ENCODE results near the gene TNPO2. TPM values are rescaled to one million over a fixed set of nuclear protein-coding genes. Genes with fewer than 3 reads are reported as not detected.
"Not testable (repeated sequence)": the region's sequence is repeated elsewhere in the genome, so short reads cannot be mapped to it uniquely, and the experiment has no call there.

TNPO2 gene
- total RNA-seq, 1 donor from 2014 or later: 20.4 TPM

DNA sequence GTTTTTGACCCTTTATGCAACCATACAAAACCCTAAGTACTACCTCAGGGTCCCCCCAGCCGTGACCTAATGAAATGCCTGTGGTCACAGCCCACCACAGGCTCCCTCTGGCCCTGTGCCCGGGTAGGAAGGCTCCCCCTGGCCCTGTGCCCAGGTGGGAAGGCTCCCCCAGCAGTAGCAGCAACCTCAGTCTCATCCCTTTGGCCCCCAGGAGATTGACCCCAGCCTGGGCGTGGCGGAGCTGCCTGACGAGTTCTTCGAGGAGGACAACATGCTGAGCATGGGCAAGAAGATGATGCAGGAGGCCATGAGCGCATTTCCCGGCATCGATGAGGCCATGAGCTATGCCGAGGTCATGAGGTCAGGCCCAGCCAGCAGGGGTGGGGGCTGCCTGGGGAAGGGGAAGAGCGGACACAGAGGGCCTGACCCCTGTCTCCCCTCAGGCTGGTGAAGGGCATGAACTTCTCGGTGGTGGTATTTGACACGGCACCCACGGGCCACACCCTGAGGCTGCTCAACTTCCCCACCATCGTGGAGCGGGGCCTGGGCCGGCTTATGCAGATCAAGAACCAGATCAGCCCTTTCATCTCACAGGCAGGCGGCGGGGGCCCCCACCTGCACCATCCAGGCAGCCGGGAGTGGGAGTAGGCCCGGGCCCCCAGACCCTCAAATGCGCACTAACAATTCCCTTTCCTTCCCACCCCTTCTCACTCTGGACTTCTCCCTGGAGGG lies 21.6 kb upstream of the TNPO2 start:
- Histone ChIP-seq H3K36me3 (ENCODE audit: control insufficient read depth in 3 of 3, insufficient read depth in 3 of 3, low read length in 3 of 3) (peaks cover 29 to 40% (median 39%) of the 10 kb centered on the region in 3 donors), H3K9me3 (ENCODE audit: control insufficient read depth in 3 of 3, low read length in 3 of 3) (peaks cover 2 to 5% (median 4%) of the 10 kb centered on the region in 3 donors), H3K27ac (ENCODE audit: low read depth, low read length) (no peak overlapping the region), H3K4me1 (ENCODE audit: control insufficient read depth in 3 of 3, insufficient read depth in 3 of 3, low read length in 3 of 3) (peaks cover 0 to 7% (median 7%) of the 10 kb centered on the region in 3 donors), H3K27me3 (ENCODE audit: control insufficient read depth in 3 of 3, insufficient read depth in 3 of 3, low read length in 3 of 3) (peaks cover 3 to 27% (median 13%) of the 10 kb centered on the region in 3 donors), H3K9ac (ENCODE audit: low read depth in 1 of 3, low read length in 3 of 3) (no peak overlapping the region), H3K4me3 (ENCODE audit: low read length in 3 of 3) (no peak overlapping the region)

DNA sequence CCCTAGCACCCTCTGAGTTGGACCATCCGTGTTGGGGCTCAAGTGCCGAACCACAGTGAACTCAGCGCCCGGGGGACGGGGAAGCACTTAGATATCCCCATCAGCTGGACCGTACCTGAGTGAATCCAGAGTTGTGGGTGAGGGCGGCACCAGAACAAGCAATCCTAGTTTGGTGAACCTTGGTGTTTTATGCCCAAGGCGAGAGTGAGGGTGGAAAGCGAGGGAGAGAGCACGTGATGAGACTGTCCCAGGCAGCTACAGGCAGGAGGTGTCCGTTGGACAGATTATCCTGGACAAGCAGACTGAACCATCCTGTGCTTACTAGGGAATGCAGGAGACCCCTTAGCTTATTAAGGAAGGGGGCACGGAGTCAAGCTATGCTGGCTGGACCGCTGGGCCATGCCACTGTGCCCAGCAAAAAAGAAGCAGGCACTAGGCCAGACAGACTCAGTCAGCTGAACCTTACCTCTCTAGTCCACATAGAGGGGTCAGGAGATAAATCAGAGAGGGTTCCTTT lies 14.2 kb upstream of the TNPO2 start:
- Histone ChIP-seq H3K9ac (ENCODE audit: low read depth in 1 of 3, low read length in 3 of 3) (peak overlapping the region; percentile 79 to 86 (median 82)), H3K9me3 (ENCODE audit: control insufficient read depth in 3 of 3, low read length in 3 of 3) (no peaks in the 10 kb centered on the region), H3K36me3 (ENCODE audit: control insufficient read depth in 3 of 3, insufficient read depth in 3 of 3, low read length in 3 of 3) (peaks cover 7 to 19% (median 10%) of the 10 kb centered on the region in 3 donors), H3K27ac (ENCODE audit: low read depth, low read length) (peak overlapping the region; percentile 90), H3K4me1 (ENCODE audit: control insufficient read depth in 3 of 3, insufficient read depth in 3 of 3, low read length in 3 of 3) (peaks cover 29 to 31% (median 30%) of the 10 kb centered on the region in 3 donors), H3K27me3 (ENCODE audit: control insufficient read depth in 3 of 3, insufficient read depth in 3 of 3, low read length in 3 of 3) (no peaks in the 10 kb centered on the region), H3K4me3 (ENCODE audit: low read length in 3 of 3) (peak overlapping the region; percentile 86 to 99 (median 98))

DNA sequence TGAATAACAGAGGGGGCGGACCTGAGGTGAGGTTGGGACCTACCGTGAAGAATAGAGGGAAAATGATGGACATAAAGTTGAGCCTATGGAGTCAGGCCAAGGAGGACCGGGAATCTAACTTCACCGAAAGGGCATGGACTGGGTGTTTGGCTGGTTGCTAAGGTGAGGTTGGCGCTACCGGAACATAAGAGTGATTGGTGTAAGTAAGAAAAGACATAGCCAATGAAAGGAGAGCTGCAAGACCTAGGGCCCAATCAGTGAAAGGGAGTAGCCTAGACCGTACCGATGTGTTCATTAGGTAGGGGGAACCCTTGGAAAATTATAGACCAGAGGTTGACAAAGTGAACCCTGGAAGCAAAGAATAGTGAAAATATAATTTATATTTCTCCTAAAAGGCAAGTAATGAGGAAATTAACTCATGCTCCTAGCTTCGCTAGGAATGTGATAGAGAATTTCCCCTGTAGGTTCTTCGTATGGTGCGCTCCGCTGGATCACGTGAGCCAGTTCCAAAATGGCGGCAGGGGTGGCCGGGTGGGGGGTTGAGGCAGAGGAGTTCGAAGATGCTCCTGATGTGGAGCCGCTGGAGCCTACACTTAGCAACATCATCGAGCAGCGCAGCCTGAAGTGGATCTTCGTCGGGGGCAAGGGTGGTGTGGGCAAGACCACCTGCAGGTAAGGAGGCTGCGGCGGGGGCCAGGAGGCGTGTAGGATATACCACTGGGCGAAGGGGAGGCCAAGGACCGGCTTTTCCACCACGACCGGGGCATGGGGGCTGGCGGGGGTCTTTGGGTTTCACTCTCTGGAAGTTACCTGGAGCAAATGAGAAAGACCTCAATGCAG lies 13.5 kb upstream of the TNPO2 start, which contains the start of gene GET3:
GET3 (plus strand) TSS at position 503 of the 840 bp plus-strand sequence; CDS start at position 512, 9 bp downstream.
- Histone ChIP-seq H3K36me3 (ENCODE audit: control insufficient read depth in 3 of 3, insufficient read depth in 3 of 3, low read length in 3 of 3) (peaks cover 8 to 17% (median 10%) of the 10 kb centered on the region in 3 donors), H3K4me3 (ENCODE audit: low read length in 3 of 3) (peak within 1 kb of the TSS; percentile 86 to 99 (median 98)), H3K9ac (ENCODE audit: low read depth in 1 of 3, low read length in 3 of 3) (peak within 1 kb of the TSS; percentile 79 to 86 (median 82)), H3K9me3 (ENCODE audit: control insufficient read depth in 3 of 3, low read length in 3 of 3) (no peaks in the 10 kb centered on the region), H3K27ac (ENCODE audit: low read depth, low read length) (peak within 1 kb of the TSS; percentile 90), H3K27me3 (ENCODE audit: control insufficient read depth in 3 of 3, insufficient read depth in 3 of 3, low read length in 3 of 3) (no peaks in the 10 kb centered on the region), H3K4me1 (ENCODE audit: control insufficient read depth in 3 of 3, insufficient read depth in 3 of 3, low read length in 3 of 3) (peaks cover 34 to 36% (median 35%) of the 10 kb centered on the region in 3 donors)

DNA sequence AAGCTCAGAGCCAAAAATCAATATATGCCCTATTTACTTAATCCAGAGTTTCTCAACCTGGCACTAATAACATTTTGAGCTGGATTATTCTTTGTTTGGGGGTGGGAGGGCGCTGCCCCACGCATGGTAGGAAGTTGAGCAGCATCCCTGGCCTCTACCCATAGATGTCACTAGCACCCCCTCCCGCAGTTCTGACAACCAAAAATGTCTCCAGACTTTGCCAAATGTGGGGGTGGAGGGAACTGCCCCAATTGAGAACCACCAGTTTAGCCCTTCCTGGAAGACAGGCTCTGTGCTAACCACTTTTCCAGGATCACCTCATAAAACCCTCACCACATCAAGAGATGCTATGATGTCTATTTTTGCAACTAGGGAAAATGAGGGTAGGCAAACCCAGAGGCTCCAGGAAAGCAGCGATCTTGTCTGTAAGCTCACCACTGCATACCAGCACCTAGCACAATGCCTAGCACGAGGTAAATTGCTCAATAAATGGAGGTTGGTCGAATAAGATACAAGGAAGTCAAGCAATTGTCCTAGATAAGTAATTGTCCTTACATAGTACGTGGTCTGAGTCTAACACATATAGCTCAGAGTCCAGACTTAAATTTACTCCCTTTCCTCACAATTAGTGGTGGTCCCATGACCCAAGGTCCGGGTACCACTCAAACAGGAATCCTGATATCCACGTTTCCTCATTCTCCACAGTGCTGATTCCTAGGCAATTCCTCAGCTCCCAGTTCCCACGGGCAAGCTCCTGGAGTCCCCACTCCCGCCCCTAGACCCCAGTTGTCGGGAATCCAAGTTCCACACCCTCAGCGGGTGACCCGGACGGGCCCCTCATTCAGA lies 9.9 kb upstream of the TNPO2 start:
- H3K4me3 ChIP-seq (ENCODE audit: low read length in 3 of 3): peak overlapping the region; percentile 74 to 94 (median 82)
- H3K9me3 ChIP-seq (ENCODE audit: control insufficient read depth in 3 of 3, low read length in 3 of 3): no peaks in the 10 kb centered on the region
- H3K27me3 ChIP-seq (ENCODE audit: control insufficient read depth in 3 of 3, insufficient read depth in 3 of 3, low read length in 3 of 3): no peaks in the 10 kb centered on the region
- H3K36me3 ChIP-seq (ENCODE audit: control insufficient read depth in 3 of 3, insufficient read depth in 3 of 3, low read length in 3 of 3): peaks cover 20 to 26% (median 22%) of the 10 kb centered on the region in 3 donors
- peak overlapping the region; percentile 82 to 98 (median 97) for H3K9ac ChIP-seq (ENCODE audit: low read depth in 1 of 3, low read length in 3 of 3)
- peak overlapping the region; percentile 93 for H3K27ac ChIP-seq (ENCODE audit: low read depth, low read length)
- H3K4me1 ChIP-seq (ENCODE audit: control insufficient read depth in 3 of 3, insufficient read depth in 3 of 3, low read length in 3 of 3): peaks cover 38 to 48% (median 40%) of the 10 kb centered on the region in 3 donors

DNA sequence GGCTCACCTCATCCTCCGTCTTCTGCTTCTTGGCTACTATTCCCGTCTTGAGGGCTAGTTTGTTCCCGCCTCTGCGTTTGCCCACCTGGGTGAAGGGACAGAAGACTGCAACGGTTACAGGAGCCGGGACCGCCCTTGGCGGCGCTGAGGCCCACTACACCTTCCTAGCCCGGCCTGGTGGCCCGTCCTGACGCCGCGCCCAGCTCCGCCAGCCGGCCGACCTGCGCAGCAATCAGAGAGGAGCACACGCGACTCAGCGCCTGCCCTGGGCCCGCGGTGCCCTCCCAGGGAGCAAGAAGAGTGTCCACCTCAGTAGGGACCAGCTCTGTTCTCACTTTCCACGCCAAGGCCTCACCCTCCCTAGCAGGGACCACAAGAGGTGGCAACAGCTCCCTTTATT lies 7.6 kb upstream of the TNPO2 start:
- H3K27me3 ChIP-seq (ENCODE audit: control insufficient read depth in 3 of 3, insufficient read depth in 3 of 3, low read length in 3 of 3): no peaks in the 10 kb centered on the region
- H3K9ac ChIP-seq (ENCODE audit: low read depth in 1 of 3, low read length in 3 of 3): no peak overlapping the region
- no peak overlapping the region for H3K4me3 ChIP-seq (ENCODE audit: low read length in 3 of 3)
- H3K4me1 ChIP-seq (ENCODE audit: control insufficient read depth in 3 of 3, insufficient read depth in 3 of 3, low read length in 3 of 3): peaks cover 22 to 31% (median 24%) of the 10 kb centered on the region in 3 donors
- no peaks in the 10 kb centered on the region for H3K9me3 ChIP-seq (ENCODE audit: control insufficient read depth in 3 of 3, low read length in 3 of 3)
- peaks cover 17 to 25% (median 20%) of the 10 kb centered on the region in 3 donors for H3K36me3 ChIP-seq (ENCODE audit: control insufficient read depth in 3 of 3, insufficient read depth in 3 of 3, low read length in 3 of 3)
- H3K27ac ChIP-seq (ENCODE audit: low read depth, low read length): no peak overlapping the region

DNA sequence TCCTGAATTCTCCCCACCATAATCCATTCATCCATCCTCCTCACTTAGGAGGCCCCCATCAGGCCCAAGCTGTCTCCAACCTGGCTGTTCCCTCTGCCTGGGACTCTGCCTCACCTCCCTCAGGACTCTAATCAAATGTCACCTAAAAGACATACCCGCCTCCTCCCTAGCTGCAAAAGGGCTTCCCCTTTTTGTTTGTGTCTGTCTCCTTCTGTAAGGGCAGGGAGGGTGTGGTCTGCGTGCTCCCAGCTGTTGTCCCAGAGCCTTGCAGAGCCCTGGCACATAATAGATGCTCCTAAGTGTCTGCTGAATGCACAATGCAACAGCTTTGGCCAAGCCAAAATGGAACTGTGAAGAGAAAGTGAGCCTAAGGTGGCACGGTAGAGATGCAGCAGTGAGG lies 6.3 kb upstream of the TNPO2 start:
- no peak overlapping the region for H3K27ac ChIP-seq (ENCODE audit: low read depth, low read length)
- peaks cover 21 to 30% (median 24%) of the 10 kb centered on the region in 3 donors for H3K4me1 ChIP-seq (ENCODE audit: control insufficient read depth in 3 of 3, insufficient read depth in 3 of 3, low read length in 3 of 3)
- H3K36me3 ChIP-seq (ENCODE audit: control insufficient read depth in 3 of 3, insufficient read depth in 3 of 3, low read length in 3 of 3): peaks cover 17 to 25% (median 20%) of the 10 kb centered on the region in 3 donors
- no peak overlapping the region for H3K4me3 ChIP-seq (ENCODE audit: low read length in 3 of 3)
- H3K9me3 ChIP-seq (ENCODE audit: control insufficient read depth in 3 of 3, low read length in 3 of 3): no peaks in the 10 kb centered on the region
- no peaks in the 10 kb centered on the region for H3K27me3 ChIP-seq (ENCODE audit: control insufficient read depth in 3 of 3, insufficient read depth in 3 of 3, low read length in 3 of 3)
- no peak overlapping the region for H3K9ac ChIP-seq (ENCODE audit: low read depth in 1 of 3, low read length in 3 of 3)

DNA sequence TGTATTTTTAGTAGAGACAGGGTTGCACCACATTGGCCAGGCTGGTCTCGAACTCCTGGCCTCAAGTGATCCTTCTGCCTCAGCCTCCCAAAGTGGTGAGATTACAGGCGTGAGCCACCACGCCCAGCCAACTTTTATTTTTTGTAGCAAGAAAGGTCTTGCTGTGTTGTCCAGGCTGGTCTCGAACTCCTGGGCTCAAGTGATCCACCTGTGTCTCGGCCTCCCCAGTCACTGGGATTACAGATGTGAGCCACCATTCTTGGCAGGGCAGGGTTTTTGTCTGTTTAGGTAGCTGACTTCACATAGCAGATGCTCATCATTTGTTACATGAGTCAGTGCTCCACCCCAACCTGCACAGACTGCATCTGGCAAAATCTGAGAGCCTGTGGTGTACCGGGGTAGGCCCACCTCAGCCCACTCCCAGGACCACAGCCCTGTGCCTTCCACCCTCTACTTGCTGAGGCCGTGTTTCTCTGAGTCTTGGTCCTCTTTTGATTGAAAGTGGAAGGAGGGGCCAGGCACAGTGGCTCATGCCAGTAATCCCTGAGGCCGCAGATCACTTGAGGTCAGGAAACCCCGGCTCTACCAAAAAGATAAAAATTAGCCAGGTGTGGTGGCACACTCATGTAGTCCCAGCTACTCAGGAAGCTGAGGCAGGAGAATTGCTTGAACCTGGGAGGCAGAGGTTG lies 4.2 kb upstream of the TNPO2 start:
- Histone ChIP-seq H3K9me3 (ENCODE audit: control insufficient read depth in 3 of 3, low read length in 3 of 3) (no peaks in the 10 kb centered on the region), H3K4me1 (ENCODE audit: control insufficient read depth in 3 of 3, insufficient read depth in 3 of 3, low read length in 3 of 3) (peaks cover 25 to 33% (median 28%) of the 10 kb centered on the region in 3 donors), H3K27me3 (ENCODE audit: control insufficient read depth in 3 of 3, insufficient read depth in 3 of 3, low read length in 3 of 3) (no peaks in the 10 kb centered on the region), H3K36me3 (ENCODE audit: control insufficient read depth in 3 of 3, insufficient read depth in 3 of 3, low read length in 3 of 3) (peaks cover 17 to 25% (median 20%) of the 10 kb centered on the region in 3 donors), H3K4me3 (ENCODE audit: low read length in 3 of 3) (no peak overlapping the region), H3K27ac (ENCODE audit: low read depth, low read length) (no peak overlapping the region), H3K9ac (ENCODE audit: low read depth in 1 of 3, low read length in 3 of 3) (no peak overlapping the region)

DNA sequence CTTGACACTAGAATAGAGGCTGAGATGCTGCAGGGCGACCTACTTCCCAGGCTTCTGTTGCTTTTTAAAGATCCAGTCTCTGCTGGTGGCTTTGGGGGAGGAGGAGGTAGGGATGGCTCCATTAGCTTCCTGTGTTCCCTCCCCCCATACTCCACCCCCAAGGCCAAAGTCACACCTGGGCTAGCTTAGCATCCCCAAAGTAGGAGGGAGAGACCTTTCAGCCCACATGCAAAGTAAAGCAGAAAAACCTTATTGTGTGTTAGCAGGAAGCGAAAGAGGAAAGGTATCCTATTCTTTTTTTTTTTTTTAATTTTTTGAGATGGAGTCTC lies 3.2 kb upstream of the TNPO2 start:
- H3K4me3 ChIP-seq (ENCODE audit: low read length in 3 of 3): no peak overlapping the region
- peaks cover 17 to 25% (median 18%) of the 10 kb centered on the region in 3 donors for H3K36me3 ChIP-seq (ENCODE audit: control insufficient read depth in 3 of 3, insufficient read depth in 3 of 3, low read length in 3 of 3)
- no peak overlapping the region for H3K27ac ChIP-seq (ENCODE audit: low read depth, low read length)
- no peak overlapping the region for H3K9ac ChIP-seq (ENCODE audit: low read depth in 1 of 3, low read length in 3 of 3)
- no peaks in the 10 kb centered on the region for H3K27me3 ChIP-seq (ENCODE audit: control insufficient read depth in 3 of 3, insufficient read depth in 3 of 3, low read length in 3 of 3)
- no peaks in the 10 kb centered on the region for H3K9me3 ChIP-seq (ENCODE audit: control insufficient read depth in 3 of 3, low read length in 3 of 3)
- H3K4me1 ChIP-seq (ENCODE audit: control insufficient read depth in 3 of 3, insufficient read depth in 3 of 3, low read length in 3 of 3): peaks cover 20 to 28% (median 22%) of the 10 kb centered on the region in 3 donors

DNA sequence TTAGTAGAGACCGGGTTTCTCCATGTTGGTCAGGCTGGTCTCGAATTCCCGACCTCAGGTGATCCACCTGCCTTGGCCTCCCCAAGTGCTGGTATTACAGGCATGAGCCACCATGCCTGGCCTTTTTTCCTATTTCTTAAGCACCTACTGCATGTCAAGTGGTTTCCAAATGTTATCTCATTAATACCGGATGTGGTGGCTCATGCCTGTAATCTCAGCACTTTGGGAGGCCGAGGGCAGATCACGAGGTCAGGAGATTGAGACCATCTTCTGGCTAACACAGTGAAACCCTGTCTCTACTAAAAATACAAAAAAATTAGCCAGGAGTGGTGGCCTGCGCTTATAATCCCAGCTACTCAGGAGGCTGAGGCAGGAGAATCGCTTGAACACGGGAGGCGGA lies 1.9 kb upstream of the TNPO2 start:
- H3K4me1 ChIP-seq (ENCODE audit: control insufficient read depth in 3 of 3, insufficient read depth in 3 of 3, low read length in 3 of 3): peaks cover 25% of the 10 kb centered on the region in 3 donors
- H3K9me3 ChIP-seq (ENCODE audit: control insufficient read depth in 3 of 3, low read length in 3 of 3); H3K4me3 ChIP-seq (ENCODE audit: low read length in 3 of 3); H3K27ac ChIP-seq (ENCODE audit: low read depth, low read length); H3K27me3 ChIP-seq (ENCODE audit: control insufficient read depth in 3 of 3, insufficient read depth in 3 of 3, low read length in 3 of 3); H3K9ac ChIP-seq (ENCODE audit: low read depth in 1 of 3, low read length in 3 of 3): not testable (repeated sequence)
- H3K36me3 ChIP-seq (ENCODE audit: control insufficient read depth in 3 of 3, insufficient read depth in 3 of 3, low read length in 3 of 3): peaks cover 7 to 17% (median 9%) of the 10 kb centered on the region in 3 donors

Measured in skeletal muscle tissue (tissue), 4 donors.